ENCODE results near the gene CNPY1.

DNA sequence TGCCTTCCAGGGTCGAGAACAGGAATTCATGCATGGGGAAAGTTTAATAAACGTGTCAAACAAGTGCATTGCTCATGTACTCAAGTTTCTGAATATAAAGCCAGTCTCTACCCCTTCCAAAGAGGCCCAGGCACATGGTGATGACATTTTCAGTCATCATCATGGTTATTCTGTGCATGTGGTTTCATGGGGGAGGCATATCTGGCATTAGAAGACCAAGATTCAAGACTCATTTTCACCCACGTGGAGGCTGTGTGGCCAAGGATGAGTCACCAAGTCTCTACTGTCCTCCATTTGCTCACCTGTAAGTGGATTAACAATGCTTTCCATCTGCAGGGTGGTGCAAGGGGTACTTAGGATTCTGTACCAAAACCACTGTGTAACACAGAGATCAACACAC is 34.0 kb upstream of the CNPY1 start:
- TF ChIP-seq POLR2A (IDR thresholded peaks at IDR 0.05) (no peak), POLR2AphosphoS5 (IDR thresholded peaks at IDR 0.05) (no peak)

All from suprapubic skin (tissue), 4 donors.